H9 (cell line): ENCODE results near the gene MTA3. TPM values are rescaled to one million over a fixed set of nuclear protein-coding genes. Genes with fewer than 3 reads are reported as not detected.
A peak's percentile ranks its signal among the peaks of the same experiment; 100 is the strongest.

Source experiments
- DNase-seq: peaks from one replicate; pipeline ENCODE4 v3.0.0-alpha.2; 2017
- H2AFZ ChIP-seq: one replicate; pipeline ENCODE4 v1.6.1; 2013; ENCODE audit warnings: mild to moderate bottlenecking, low read length, control low read depth, moderate library complexity
- H2AK5ac ChIP-seq: 2 replicates; pipeline ENCODE4 v1.6.1; 2013; ENCODE audit warnings: low read length, control low read depth, mixed read lengths; ENCODE audit not compliant: insufficient read length
- H2BK120ac ChIP-seq: one replicate; pipeline ENCODE4 v1.6.1; 2013; ENCODE audit warnings: low read depth, mild to moderate bottlenecking, low read length, control low read depth, inconsistent platforms; ENCODE audit not compliant: poor library complexity, severe bottlenecking
- H2BK12ac ChIP-seq: 2 replicates; pipeline ENCODE4 v1.6.1; 2013; ENCODE audit warnings: low read length, control low read depth, mixed read lengths, low read depth; ENCODE audit not compliant: insufficient read length
- H2BK15ac ChIP-seq: 2 replicates; pipeline ENCODE4 v1.6.1; 2013; ENCODE audit warnings: low read depth, low read length, control low read depth
- H2BK20ac ChIP-seq: one replicate; pipeline ENCODE4 v1.6.1; 2013; ENCODE audit warnings: low read depth, mild to moderate bottlenecking, low read length, control low read depth, inconsistent platforms; ENCODE audit not compliant: poor library complexity, severe bottlenecking
- H2BK5ac ChIP-seq: 2 replicates; pipeline ENCODE4 v1.6.1; 2013; ENCODE audit warnings: low read length, control low read depth, mixed read lengths; ENCODE audit not compliant: insufficient read length
- H3K14ac ChIP-seq: 2 replicates; pipeline ENCODE4 v1.6.1; 2013; ENCODE audit warnings: low read length, control low read depth; ENCODE audit not compliant: insufficient read depth
- H3K18ac ChIP-seq: 2 replicates; pipeline ENCODE4 v1.6.1; 2013; ENCODE audit warnings: low read depth, mild to moderate bottlenecking, mixed read lengths, low read length, control low read depth; ENCODE audit not compliant: insufficient read length
- H3K23ac ChIP-seq: 2 replicates; pipeline ENCODE4 v1.6.1; 2013; ENCODE audit warnings: low read length, control low read depth, mixed read lengths, low read depth; ENCODE audit not compliant: insufficient read length
- H3K23me2 ChIP-seq: 2 replicates; pipeline ENCODE4 v1.6.1; 2013; ENCODE audit warnings: low read depth, mild to moderate bottlenecking, mixed read lengths, low read length, control low read depth; ENCODE audit not compliant: insufficient read length, poor library complexity, severe bottlenecking
- H3K27ac ChIP-seq: 2 replicates; pipeline ENCODE4 v1.5.1; 2013; ENCODE audit warnings: low read length, control low read depth, mixed read lengths, low read depth; ENCODE audit not compliant: insufficient read length
- H3K27me3 ChIP-seq: 2 replicates; pipeline ENCODE4 v1.6.1; 2013; ENCODE audit warnings: low read length, control low read depth, inconsistent platforms; ENCODE audit not compliant: insufficient read depth
- H3K4ac ChIP-seq: 2 replicates; pipeline ENCODE4 v1.6.1; 2013; ENCODE audit warnings: low read depth, mild to moderate bottlenecking, control low read depth, inconsistent platforms, low read length, moderate library complexity
- H3K4me1 ChIP-seq: 2 replicates; pipeline ENCODE4 v1.6.1; 2013; ENCODE audit warnings: low read length, control low read depth, inconsistent platforms; ENCODE audit not compliant: insufficient read depth
- H3K4me2 ChIP-seq: 2 replicates; pipeline ENCODE4 v1.6.1; 2013; ENCODE audit warnings: low read length, control low read depth, mixed read lengths; ENCODE audit not compliant: insufficient read length, insufficient read depth
- H3K56ac ChIP-seq: 2 replicates; pipeline ENCODE4 v1.6.1; 2013; ENCODE audit warnings: low read depth, mild to moderate bottlenecking, mixed read lengths, low read length, control low read depth; ENCODE audit not compliant: insufficient read length
- H3K79me1 ChIP-seq: 2 replicates; pipeline ENCODE4 v1.6.1; 2013; ENCODE audit warnings: low read depth, mild to moderate bottlenecking, moderate library complexity, low read length, control low read depth, inconsistent platforms; ENCODE audit not compliant: insufficient read depth, poor library complexity, severe bottlenecking
- H3K79me2 ChIP-seq: 2 replicates; pipeline ENCODE4 v1.6.1; 2013; ENCODE audit warnings: low read length, control low read depth, inconsistent platforms; ENCODE audit not compliant: insufficient read depth
- H3K9ac ChIP-seq: 2 replicates; pipeline ENCODE4 v1.6.1; 2013; ENCODE audit warnings: low read length, control low read depth, mixed read lengths; ENCODE audit not compliant: insufficient read length; ENCODE audit errors: extremely low read depth
- H3K9me3 ChIP-seq: one replicate; pipeline ENCODE4 v1.6.1; 2013; ENCODE audit warnings: low read depth, low read length, inconsistent platforms; ENCODE audit not compliant: control insufficient read depth
- H3T11ph ChIP-seq: one replicate; pipeline ENCODE4 v1.6.1; 2013; ENCODE audit warnings: mild to moderate bottlenecking, low read length, control low read depth, inconsistent platforms
- H4K20me1 ChIP-seq: one replicate; pipeline ENCODE4 v1.6.1; 2013; ENCODE audit not compliant: control insufficient read depth, insufficient read length, insufficient read depth
- H4K5ac ChIP-seq: 2 replicates; pipeline ENCODE4 v1.6.1; 2013; ENCODE audit warnings: low read depth, mild to moderate bottlenecking, mixed read lengths, low read length, control low read depth; ENCODE audit not compliant: insufficient read length
- H4K8ac ChIP-seq: replicated peaks from 2 replicates; pipeline ENCODE4 v1.6.1; 2013; ENCODE audit warnings: low read length, control low read depth, mixed read lengths, low read depth; ENCODE audit not compliant: insufficient read length
- H4K91ac ChIP-seq: 2 replicates; pipeline ENCODE4 v1.6.1; 2013; ENCODE audit warnings: low read depth, mild to moderate bottlenecking, moderate library complexity, mixed read lengths, low read length, control low read depth; ENCODE audit not compliant: insufficient read length
- H3K27ac Mint-ChIP-seq, 3 experiments: 2 replicates in 2 of 3; 3 replicates in 1 of 3; pipeline ENCODE4 v1.8.0; 2020 to 2021; ENCODE audit warnings: mixed read lengths in 3 of 3, mild to moderate bottlenecking in 1 of 3, moderate library complexity in 1 of 3
- H3K27me3 Mint-ChIP-seq: 2 replicates; pipeline ENCODE4 v1.8.0; 2021; ENCODE audit warnings: low read depth, mild to moderate bottlenecking, moderate library complexity, mixed read lengths
- H3K36me3 Mint-ChIP-seq, 3 experiments: 2 replicates in 2 of 3; 3 replicates in 1 of 3; pipeline ENCODE4 v1.8.0; 2020 to 2021; ENCODE audit warnings: low read depth in 3 of 3, mixed read lengths in 3 of 3; ENCODE audit not compliant: insufficient read depth in 1 of 3
- H3K4me1 Mint-ChIP-seq, 2 experiments: 2 replicates each; pipeline ENCODE4 v1.8.0; 2020; ENCODE audit warnings: mixed read lengths in 2 of 2
- H3K4me3 Mint-ChIP-seq, 2 experiments: 2 replicates in 1 of 2; 3 replicates in 1 of 2; pipeline ENCODE4 v1.8.0; 2020 to 2021; ENCODE audit warnings: mild to moderate bottlenecking in 2 of 2, mixed read lengths in 2 of 2, moderate library complexity in 1 of 2
- H3K9me3 Mint-ChIP-seq, 2 experiments: 2 replicates in 1 of 2; 3 replicates in 1 of 2; pipeline ENCODE4 v1.8.0; 2020; ENCODE audit warnings: mild to moderate bottlenecking in 2 of 2, mixed read lengths in 2 of 2, moderate library complexity in 1 of 2
- CTCF ChIP-seq: fragments of 200-600 bp; sonication (generic); conservative IDR thresholded peaks from 3 replicates; pipeline ENCODE4 v1.8.0; 2021; ENCODE audit warnings: antibody characterized with exemption, mild to moderate bottlenecking
- WGBS: extraction: QIAGEN DNeasy Blood & Tissue Kit; methylation state at CpG from one replicate; pipeline ENCODE4 v1.1.7; 2013; ENCODE audit warnings: missing lambda C conversion rate, low lambda C conversion rate, mixed read lengths; ENCODE audit not compliant: insufficient read length; ENCODE audit errors: extremely low coverage; 5-methylcytosine and 5-hydroxymethylcytosine counted together
- total RNA-seq: library from RNA; stranded (reverse); gene quantifications from 2 replicates; pipeline ENCODE4 v1.2.1, GENCODE V29; 2021

Gene MTA3
- total RNA-seq, 1 experiment from 2014 or later, result 253 TPM

- Histone ChIP-seq H3K27ac (no peak overlapping the region), H3K9me3 (no peaks in the 10 kb centered on the region), H2BK15ac (no peak overlapping the region), H3K56ac (no peak overlapping the region), H2BK5ac (no peak overlapping the region), H3K9ac (no peak overlapping the region), H3K4me2 (no peak overlapping the region), H3K79me2 (no peaks in the 10 kb centered on the region), H2BK12ac (no peak overlapping the region), H4K5ac (no peak overlapping the region), H4K8ac (no peak overlapping the region), H3K4me1 (peaks cover 8% of the 10 kb centered on the region), H3T11ph (no peak overlapping the region), H3K14ac (no peak overlapping the region), H3K79me1 (no peaks in the 10 kb centered on the region), H3K4ac (no peak overlapping the region), H4K91ac (no peak overlapping the region), H2AK5ac (no peak overlapping the region), H3K23ac (no peak overlapping the region), H3K27me3 (no peaks in the 10 kb centered on the region), H2BK120ac (no peak overlapping the region), H2AFZ (no peak overlapping the region), H3K18ac (no peak overlapping the region), H3K23me2 (no peaks in the 10 kb centered on the region), H4K20me1 (no peaks in the 10 kb centered on the region), H2BK20ac (no peak overlapping the region)
- Mint-ChIP-seq H3K27ac (peak overlapping the region in 1 of 3 experiments; percentile 16; a peak in 2 of 7 replicates), H3K4me3 (no peak overlapping the region), H3K36me3 (peaks cover 0 to 3% (median 0%) of the 10 kb centered on the region in 3 experiments; a peak in 2 of 7 replicates), H3K27me3 (no peaks in the 10 kb centered on the region), H3K4me1 (peaks cover 32 to 34% of the 10 kb centered on the region in 2 experiments), H3K9me3 (peaks cover 2 to 4% of the 10 kb centered on the region in 2 experiments; a peak in 2 of 5 replicates)
- no peak for TF ChIP-seq CTCF
- DNase-seq, result no peak
- WGBS, result no CpG with 5 or more reads among the region's 4 CpGs
These were observed 5.8 kb upstream of the MTA3 start for GRCh38 chr2:42562474-42563144.
